GM21786 (cell line): Measurements from ENCODE around the gene FAM221B.

ENCODE experiments used
- ATAC-seq: cut with Tn5 transposase; IDR thresholded peaks from one replicate; pipeline ENCODE4 v1.9.1; 2021; ENCODE audit not compliant: unreplicated experiment

The FAM221B gene

DNA sequence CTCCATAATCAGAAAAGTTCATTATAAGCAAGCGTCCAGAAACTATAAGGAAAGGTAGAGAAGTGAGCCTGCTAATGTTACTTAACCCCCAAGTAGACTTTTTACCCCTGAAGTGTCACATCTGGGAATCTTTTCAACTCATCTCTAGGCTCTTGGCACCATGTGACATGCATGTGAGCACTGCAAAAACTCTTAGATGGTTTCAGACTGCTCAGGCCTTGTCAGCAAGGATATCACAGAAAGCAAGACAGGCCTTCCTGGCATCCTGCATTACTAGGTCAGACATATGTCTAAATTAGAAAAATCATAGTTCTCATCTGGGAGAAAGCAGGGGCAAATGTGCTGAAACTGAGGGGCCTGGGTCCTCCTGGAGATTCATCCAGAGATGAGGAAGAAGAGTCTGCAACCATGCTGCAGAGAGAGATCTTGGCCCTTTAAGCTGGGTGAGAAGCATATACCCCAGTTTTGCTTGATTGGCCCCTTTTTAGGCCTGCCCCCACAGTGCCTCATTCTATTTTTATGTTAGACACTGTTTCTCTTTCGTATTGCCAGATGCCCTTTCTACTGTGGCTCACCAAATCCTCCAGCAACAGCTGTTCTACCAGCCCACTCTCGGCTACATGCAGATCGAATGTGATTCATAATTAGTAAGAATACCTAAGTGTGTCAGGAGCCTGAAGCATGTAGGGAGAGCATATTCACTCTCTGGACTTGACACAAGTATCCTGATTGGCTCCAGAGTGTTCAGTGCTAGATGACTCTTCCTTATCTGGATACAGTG lies 19.4 kb upstream of the FAM221B start:
- ATAC-seq: peak; percentile 93

DNA sequence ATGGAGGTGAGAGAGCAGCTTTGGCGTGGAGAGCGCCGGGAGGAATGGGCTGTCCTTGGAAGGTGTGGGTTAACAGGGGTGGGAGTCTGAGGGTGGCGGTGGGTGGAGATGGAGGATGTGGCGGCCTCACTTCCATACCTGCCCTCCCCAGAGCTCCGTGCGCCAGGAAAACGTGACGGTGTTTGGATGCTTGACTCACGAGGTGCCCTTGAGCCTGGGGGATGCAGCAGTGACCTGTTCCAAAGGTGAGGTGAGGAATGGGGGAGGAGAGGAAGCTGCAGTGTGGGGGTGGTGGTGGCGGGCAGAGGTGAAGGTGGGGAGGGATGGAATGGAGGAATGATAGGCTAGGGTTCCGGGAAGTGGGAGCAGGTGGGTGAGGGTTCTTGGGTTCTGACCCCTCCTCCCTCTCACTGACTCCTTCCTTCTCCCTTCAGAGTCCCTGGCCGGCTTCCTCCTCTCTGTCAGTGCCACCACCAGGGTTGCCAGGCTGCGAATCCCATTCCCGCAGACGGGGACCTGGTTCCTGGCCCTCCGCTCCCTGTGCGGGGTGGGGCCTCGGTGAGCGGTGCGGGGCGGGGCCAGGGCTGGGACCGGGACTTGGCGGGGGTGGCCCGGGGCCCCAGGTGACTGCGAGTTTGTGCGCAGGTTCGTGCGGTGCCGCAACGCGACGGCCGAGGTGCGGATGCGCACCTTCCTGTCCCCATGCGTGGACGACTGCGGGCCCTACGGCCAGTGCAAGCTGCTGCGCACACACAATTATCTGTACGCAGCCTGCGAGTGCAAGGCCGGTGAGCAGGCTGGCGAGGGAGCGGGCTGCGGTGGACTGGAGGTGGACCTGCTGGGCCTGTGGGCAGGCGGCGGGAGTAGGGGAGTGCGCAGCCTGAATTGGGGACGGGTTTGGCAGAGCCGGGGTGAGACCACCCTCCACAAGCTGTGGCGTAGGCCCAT lies 17.6 kb upstream of the FAM221B start:
- no peak for ATAC-seq

DNA sequence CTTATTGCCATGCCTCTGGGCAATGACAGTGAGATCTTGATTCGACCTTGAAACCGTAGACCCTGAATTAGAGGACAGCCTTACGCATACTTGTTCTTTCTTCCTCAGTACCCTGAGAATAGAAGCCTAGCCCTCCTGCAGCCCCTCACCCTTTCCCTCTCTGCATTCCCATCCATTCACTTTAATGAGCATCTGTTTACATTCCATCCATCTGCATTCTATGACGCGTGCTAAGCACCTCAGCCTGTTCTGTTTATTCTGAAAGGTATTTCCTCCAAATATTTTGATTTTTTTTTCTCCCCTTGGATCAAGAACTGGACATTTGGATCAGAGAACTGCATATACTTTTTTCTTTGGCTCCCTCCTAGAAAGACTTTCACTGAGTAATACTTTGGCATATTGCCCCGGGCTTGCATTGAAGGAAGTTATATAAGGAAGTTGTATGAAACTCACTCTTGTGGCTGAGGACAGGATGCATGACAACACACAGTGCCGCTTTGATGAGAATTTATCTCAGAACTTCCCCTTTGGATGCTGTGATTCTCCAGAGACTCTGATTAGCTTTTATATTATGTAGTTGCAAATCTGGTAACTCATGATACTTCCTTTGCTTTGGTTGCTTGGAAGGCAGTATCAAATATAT lies 16.2 kb upstream of the FAM221B start:
- ATAC-seq: no peak

DNA sequence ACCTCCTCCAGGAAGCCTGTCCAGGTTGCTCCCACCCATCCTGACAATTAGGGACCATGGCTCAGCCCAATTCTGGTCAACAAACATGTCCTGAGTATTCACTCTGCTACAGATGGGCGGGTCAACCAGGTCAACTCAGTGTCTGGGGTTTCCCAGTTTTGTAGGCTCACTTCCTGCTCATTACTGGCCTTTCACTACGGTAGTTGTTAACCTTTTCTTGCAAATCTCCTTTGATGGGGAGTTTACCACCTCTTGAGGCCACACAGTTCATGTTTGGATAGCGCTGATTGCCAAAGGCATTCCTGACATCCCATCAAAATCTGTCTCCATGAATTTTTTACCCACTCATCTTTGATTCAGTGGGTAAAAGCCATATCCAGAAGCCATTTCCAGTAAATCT lies 14.3 kb upstream of the FAM221B start:
- peak; percentile 80 for ATAC-seq

DNA sequence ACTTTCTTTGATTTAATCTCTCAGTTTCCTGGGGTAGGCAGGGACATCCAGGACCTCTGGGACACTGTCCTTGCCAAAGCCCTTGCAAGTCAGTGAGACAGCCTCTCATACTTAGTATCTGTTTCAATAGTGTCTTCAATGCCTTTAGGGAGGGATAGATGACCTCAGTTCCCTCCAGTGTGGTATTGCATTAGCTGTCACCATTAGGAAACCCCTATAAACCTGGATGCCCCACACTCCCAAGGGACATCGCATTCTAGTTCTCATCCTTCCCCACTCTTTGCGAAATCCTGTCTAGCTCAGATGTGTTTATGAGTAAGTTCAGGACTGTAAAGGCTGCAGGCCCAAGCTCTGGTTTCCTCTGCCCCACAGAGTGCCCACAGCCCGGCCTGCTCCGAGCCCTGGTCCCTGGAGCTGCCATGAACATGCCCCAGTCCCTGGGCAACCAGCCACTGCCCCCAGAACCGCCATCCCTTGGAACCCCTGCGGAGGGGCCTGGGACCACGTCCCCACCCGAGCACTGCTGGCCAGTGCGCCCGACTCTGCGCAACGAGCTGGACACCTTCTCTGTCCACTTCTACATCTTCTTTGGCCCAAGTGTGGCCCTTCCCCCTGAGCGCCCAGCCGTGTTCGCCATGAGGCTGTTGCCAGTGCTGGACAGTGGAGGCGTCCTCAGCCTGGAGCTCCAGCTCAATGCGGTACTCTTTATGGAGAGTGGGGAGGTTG lies 13.7 kb upstream of the FAM221B start:
- ATAC-seq: no peak

DNA sequence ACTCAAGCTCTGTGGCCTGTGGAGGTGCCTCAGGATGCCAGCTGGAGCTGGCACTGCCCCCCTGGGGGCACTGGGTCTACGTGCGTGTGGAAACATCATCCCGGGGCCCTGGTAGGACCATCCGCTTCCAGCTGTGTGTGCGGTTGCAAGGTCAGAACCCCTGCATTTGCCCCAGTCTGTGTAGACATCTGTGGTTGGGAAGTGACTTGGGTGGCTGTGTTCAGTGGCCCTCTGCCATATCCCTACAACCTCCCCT lies 13.0 kb upstream of the FAM221B start:
- ATAC-seq: no peak

DNA sequence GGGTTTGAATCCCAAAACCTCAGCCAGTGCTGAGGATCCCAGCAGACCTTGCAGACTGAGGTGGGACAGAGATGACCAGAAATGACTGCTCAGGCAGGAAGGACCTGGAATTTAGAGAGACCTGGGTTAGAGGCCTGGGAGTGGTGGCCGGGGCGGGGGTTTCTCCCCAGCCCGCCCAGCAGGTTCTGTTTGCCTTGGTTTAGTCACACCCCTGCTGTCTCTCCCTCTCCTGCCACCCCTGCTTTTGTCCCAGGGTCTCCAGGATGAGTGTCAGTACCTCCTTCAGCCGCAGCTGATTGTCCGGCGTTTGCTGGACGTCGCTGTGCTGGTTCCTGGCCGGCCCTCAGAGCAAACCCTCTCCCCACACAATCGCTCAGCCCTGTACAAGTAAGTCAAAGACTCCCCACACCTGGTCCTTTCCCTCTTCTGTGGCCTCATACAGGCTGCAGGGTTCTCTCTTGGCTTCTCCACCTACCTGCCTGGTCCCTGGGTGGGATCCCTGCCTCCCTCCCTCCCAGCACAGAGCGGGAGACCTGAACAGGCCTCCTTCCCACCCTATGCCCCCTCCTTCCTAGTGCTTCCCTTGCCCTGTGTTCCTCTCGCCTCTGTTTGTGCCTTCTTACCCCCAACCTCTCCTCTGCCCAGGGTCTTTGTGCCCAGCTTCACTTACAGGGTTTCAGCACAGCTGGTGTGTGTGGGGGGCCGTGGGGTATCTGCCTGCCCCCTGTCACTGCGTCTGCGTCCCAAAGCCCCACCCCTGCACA lies 12.5 kb upstream of the FAM221B start:
- ATAC-seq: no peak

DNA sequence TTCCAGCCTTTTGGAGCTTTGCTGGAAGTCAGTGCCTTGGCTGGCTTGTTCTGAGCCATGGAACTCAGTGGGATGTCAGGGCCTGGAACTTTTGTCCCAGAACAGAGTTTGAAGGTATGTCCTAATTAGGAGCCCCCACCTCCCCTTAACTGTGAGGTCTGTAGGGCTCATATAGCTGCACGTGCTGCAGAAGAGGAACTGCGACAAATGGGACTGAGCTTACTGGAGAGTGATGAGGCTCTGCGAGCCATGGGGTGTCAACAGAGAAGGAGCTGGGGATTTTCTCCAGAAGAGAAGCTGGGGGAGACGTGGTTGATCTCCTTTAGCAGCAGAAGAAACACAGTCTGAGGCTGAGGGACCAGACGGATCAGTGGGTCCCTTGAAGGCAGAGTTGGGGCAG lies 11.4 kb upstream of the FAM221B start:
- no peak for ATAC-seq

DNA sequence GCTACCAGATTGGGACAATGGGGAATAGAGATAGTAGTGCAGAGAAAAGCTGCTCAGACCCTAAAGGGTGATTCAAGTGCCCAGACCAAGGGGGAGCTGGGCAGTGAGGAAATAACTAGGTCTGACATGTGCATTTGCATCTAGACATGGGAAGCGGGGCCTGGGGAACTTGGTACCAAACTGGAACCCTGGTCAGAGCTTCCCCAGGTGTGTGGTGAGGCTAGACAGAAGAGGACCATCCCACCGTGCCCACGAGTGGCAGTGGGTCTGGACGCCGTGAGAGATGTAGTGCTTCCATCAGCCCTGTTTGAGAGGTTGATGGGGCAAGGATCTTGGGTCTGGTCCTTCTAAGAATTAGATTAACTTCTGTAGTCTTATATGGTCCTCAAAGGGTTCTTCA lies 8.1 kb upstream of the FAM221B start:
- ATAC-seq: no peak

DNA sequence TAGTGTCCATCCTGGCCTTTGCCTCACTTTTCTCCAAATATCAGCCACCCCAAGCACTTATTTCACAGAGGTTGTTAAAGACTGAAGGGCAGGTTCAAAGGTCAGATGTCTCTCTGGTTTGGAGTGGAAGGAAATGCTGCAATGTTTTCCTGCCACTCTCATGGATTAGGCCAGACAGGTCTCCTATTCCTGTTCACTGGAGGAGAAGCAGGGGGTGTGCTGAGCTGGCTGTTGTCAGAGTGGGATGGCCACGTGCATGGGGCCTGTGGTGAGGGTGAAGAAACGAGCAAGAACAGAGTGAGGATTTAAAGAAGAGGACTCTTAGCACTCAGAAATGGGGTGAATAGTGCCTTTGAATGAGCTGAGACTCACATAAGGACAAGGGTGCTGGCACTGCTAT lies 7.2 kb upstream of the FAM221B start:
- no peak for ATAC-seq

DNA sequence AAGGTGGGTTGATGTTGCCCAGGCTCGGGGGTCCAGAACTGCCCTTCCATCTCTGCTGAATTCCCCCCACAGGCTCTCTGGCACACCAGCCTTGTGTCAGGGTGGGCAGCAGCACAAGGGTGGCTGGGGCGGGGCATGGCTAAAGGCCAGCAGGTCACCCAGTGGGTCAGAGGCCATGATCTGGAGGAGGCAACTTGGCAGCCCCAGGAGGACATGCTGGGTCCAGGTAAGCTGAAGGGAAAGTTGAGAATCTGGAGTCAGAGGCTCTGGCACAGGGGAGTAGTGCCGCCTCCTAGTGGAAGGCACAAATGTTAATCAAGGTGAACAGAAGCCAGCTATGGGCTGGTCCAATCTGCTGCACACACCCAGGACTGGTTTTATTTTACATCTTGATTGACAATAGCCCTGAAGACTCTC lies 6.7 kb upstream of the FAM221B start:
- no peak for ATAC-seq

DNA sequence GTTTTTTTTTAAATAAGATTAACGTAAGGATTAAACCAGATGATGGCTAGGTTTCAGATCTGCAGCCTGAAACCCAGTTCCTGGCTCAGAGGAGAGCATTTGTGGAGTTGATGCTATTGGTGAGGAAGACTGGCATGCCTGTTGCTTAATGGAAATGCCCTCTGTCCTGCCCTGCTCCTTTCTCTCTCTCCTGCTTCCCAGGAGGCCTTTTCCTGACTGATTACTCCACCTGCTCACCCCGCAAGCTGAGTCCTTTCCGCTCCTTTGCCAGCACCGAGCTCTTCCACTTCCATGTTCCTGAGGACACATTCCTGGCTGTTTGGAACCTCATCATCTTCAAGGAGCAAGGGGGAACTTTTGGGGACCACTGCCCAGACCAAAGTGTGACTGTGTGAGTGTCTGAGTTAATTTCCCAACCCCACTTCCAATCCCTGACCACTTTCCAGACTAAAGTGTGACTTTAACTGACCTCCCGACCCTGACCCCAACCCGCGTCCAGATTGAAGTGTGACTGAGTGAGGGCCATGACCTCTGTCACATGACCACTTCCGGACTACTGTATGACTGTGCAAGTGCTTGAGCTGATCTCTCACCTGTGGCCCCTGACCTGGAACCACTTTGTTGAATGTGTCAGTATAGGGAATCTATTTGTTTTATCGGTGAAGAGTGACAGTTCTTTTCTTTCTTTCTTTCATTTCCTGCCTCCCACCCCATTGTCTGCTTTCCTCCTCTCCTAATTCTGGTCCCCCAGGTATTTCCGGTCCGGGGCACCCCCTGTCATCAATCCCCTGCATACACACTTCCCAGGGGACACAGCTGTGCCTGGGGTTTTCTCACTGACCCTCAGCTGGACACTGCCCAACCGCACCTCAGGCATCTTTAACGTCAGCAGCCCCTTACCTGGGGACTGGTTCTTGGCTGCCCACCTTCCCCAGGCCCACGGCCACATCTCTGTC lies 6.0 kb upstream of the FAM221B start:
- ATAC-seq: no peak

DNA sequence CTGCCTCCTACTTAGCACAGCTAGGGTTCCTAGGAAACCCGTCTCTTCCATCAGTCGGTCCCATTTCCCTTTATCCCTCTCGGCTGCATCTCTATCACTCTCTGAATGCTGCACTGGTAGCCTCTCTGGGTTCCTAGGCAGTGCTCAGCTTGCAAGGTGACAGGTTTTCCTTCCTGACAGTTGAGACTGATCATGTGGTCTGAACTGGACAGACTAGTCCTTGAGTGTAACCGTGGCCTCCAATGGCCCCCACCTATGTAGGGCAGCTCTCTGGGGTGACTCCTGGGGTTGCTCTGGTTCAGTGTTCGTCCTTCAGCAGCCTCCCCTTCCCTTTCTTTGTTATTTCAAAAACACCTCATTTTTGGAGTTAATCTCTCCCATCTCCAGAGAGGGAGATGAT lies 4.3 kb upstream of the FAM221B start:
- no peak for ATAC-seq

DNA sequence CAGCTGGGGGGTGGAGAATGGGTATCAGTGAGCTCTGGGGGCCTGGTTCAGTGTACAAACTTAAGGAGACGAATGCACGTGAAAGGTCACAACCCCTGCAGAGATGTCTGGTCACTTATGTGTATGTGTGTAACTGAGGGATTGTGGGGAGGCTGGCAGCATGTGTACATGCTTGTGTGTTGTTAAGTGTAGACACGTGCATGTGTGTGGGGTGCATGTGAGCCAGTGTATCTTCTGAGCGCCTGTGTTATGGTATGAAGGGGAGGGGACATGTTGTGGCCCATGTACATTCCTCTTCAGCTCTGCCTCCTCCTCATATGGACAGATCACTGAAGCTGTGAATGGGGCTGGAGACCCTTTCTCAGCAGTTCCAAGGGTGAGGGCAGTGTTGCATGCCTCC lies 2.5 kb upstream of the FAM221B start:
- ATAC-seq: no peak

DNA sequence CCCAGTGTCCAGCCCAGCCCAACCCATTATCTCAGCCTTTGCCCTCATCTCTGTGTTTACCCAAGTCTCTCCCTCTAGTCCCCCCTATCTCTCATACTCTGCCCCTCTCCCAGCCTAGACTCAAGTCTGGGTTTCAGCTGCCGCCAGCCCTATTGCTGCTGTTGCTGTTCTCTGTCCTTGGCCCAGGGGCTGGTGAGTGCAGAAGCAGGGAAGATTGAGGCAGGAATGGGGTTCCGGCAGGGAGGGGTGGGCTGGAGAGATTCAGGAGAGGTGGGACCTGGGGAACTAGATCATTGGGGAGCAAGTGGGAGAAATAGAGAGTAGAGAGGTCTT lies 1.2 kb upstream of the FAM221B start:
- no peak for ATAC-seq

DNA sequence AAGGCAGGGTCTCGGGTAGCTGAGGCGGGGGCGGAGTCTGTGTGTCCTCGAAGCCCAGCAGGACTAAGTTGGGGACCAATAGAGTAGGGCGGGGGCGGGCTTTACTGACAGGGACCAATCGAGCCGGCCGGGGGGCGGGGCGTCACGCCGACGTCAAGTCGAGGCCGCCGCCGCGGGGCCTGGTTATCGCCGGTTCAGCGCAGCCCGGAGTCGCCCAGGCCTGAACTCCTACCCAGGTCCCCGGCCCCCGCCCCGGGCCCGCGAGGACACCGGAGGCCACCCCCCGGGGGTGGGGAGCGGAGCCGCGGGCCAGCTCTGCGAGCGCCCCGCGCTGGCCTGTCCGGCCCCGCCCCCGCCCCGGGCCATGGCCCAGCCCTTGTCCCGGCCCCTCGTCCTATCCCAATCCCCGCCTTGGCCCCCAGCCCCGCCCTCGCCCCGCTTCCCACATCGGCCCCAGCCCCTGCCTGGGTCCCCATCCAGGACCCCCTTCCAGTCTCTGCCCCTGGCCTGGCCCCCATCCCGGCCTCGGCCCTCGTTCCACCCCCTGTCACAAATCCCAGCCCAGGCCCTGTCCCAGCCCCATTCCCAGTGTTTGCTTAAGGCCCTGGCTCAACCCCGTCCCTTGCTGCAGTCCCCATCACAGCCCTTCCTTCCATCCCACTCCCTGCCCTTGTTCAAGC lies 692 bp upstream of the FAM221B start, which contains the start of gene TMEM8B:
Gene TMEM8B (plus strand): TSS at position 145 of the 680 bp plus-strand sequence. CDS start 220 bp downstream, at position 365.
- peak; percentile 76 for ATAC-seq

DNA sequence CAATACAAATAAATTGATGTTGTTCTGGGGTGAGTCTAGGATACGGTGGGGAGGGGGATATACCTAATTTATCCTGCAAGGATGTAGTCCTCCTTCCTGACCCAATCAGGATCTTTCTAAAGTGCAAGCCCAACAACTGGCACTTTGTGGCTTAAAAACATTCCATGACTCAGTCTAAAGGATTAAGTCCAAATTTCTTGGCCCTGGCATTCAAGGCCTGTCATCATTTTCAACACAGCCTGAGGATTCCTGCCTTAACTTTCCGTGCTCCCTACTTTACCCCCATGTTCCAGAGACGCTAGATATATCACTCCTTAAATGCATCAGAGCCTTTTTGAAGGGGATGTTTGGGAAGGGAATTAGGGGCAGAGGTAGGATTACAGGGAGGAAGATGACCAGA lies 1.0 kb downstream of the FAM221B start:
- no peak for ATAC-seq

DNA sequence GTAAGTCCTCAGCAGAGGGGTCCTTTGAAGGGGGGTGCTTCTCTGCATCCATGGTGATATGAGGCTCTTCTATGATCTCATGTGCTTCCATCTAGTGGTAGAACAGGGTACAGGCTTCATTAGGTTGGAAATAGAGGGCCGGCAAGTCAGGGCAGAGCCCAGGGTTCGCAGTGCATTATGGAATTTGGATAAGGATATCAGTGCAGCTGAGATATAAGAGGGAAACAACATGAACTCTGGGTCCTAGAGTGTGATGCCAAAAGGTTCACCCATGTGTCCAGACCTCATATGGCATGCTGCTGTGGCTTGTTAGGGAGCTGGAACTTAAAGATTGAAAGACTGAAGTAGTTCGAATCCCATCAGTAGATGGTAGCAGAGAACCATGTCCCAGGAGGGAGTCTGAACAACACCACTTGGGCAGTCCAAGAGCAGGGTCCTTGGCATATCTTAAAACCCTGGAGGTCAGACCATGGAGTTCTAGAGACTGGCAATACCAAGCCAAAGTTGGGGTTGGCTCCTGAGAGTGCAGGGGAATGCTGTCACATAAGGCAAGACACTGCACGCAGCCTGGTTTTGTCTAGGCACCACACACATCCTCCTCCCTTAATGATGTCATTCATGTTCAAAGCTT lies 2.3 kb downstream of the FAM221B start:
- no peak for ATAC-seq
